GM12874 (cell line): Measurements from ENCODE around the gene CDKN2B.
A peak's percentile ranks its signal among the peaks of the same experiment; 100 is the strongest.

Experiments used
- CTCF ChIP-seq: IDR thresholded peaks from 2 replicates; pipeline ENCODE4 v1.5.1; 2011; ENCODE audit warnings: low read depth, mild to moderate bottlenecking, control low read depth, low read length, moderate library complexity; ENCODE audit not compliant: insufficient read depth

The CDKN2B gene

DNA sequence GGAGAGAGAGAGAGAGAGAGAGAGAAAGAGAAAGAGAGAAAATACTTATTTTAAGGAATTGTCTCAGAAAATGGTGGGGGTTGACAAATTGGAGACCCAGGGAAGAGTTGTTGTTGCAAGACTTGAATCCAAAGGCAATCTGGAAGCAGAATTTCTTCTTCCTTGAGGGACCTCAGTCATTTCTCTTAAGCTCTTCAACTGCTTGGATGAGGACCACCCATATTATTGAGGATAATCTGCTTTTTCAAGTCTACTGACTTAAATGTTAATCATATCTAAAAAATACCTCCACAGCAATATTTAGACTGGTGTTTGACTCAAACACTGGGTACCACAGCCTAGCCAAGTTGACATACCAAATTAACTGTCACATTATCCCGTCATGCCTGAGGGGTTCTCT lies 11.6 kb downstream of the CDKN2B start:
- no peak for TF ChIP-seq CTCF

DNA sequence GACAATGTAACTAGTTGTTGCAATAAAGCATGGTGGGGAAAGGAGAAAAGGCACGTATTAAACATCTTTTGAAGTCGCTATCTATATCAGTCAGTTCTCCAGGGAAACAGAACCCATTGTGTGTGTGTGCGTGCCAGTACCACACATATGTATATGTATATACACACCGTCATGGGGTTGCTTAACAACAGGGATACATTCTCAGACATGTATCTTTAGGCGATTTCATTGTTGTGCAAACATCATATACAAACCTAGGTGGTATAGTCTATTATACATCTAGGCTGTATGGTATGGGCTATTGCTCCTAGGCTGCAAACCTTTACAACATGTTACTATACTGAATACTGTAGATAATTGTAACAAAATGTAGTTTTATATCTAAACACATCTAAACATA lies 12.2 kb downstream of the CDKN2B start:
- no peak for TF ChIP-seq CTCF

GRCh38 chr9:21996438-21996837 lies 12.7 kb downstream of the CDKN2B start:
- no peak for TF ChIP-seq CTCF

- peak; percentile 40; the same call in 1 of the 2 replicates for TF ChIP-seq CTCF
These were observed 13.3 kb downstream of the CDKN2B start for GRCh38 chr9:21995666-21996398.

DNA sequence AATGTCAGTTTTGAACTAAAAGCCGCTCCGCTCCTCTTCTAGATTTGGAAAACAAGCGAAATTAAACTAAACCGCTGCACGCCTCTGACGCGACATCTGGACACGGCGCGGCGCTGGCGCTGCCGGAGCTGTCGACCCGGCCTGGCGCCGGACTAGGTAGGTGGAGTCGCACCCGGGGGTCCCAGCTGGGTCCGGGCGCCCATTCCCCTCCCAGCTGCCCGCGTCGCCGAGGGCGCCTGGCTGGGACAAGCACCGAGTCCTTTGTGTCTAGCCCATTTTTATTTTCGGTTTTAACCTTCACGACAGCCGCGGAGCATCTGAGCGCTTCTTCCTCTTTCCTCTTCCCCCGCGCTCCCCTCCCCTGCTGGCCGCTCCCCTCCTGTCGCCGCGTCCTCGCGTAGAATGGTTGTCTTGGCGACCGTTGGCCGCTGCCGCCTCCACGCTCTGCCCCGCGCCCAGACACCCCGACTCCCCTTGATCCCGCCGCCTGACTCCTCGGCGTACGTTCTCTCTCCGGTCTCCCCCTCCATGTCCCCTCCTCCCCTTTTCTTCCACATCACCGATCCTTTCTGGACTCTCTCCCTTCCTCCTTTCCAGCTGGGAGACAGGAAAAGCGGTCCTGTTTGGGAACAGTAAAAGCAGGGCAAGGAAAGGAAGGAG lies 14.0 kb downstream of the CDKN2B start:
- TF ChIP-seq CTCF: no peak

DNA sequence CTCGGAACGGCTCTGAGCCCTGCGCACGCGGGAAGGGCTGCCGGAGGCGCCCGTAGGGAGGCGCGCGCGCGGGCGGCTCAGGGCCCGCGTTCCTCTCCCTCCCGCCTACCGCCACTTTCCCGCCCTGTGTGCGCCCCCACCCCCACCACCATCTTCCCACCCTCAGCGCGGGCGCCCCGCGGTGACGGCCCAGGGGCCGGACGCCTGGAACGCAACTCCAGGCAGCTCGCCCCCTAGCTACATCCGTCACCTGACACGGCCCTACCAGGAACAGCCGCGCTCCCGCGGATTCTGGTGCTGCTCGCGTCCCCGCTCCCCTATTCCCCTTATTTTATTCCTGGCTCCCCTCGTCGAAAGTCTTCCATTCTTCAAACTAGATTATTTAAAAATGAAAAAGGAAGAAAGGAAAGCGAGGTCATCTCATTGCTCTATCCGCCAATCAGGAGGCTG lies 14.5 kb downstream of the CDKN2B start, which contains the start of gene CDKN2B-AS1:
Gene CDKN2B-AS1, plus strand, starts transcription at position 236 of the 450 bp plus-strand sequence.
- no peak for TF ChIP-seq CTCF

DNA sequence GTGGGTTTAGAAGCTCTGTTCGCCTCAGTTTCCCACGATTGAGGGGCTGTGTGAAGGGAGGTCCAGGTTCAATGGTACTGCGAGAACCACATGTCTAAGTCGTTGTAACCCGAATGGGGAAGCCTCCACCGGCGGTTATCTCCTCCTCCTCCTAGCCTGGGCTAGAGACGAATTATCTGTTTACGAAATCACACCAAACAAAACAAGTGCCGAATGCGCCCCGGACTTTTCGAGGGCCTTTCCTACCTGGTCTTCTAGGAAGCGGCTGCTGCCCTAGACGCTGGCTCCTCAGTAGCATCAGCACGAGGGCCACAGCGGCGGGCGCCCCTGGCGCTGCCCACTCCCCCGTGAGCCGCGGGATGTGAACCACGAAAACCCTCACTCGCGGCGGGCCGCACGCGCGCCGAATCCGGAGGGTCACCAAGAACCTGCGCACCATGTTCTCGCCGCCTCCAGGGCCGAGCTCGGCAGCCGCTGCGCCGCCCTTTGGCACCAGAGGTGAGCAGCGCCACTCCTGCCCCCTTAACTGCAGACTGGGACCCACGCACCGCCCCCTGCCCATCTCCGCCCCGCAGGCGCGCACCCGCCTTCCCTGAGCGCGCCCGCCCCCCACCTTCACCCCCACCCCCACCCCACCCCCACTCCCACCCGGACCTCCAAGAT lies 15.1 kb downstream of the CDKN2B start, which contains the start of gene CDKN2A:
Gene CDKN2A, minus strand, starts transcription at position 500 of the 663 bp plus-strand sequence.
- 0 out of 2 replicates have a peak, but pooled peaks have one; percentile 26 for TF ChIP-seq CTCF
